HEK293 (cell line): ENCODE results near the gene MRPS18B.
A peak's percentile ranks its signal among the peaks of the same experiment; 100 is the strongest.

ENCODE experiments used
- CTCF ChIA-PET: fragments of 350-600 bp; formaldehyde crosslinking; extraction: SDS; loops from one replicate; lab custom pipeline; 2021; ENCODE audit warnings: antibody characterized with exemption; lab: Yijun Ruan, JAX
- POLR2A ChIA-PET: fragments of 300-600 bp; formaldehyde crosslinking; extraction: SDS; loops from one replicate; lab custom pipeline; 2020; ENCODE audit warnings: antibody characterized with exemption, inconsistent platforms; lab: Yijun Ruan, JAX
- H3K27ac ChIP-seq: fragments of 200-500 bp; sonication (Bioruptor generic); 2 replicates; pipeline ENCODE4 v1.5.1; 2014; ENCODE audit warnings: low read depth, low read length, control low read depth, inconsistent platforms; ENCODE audit errors: extremely low read depth
- H3K36me3 ChIP-seq, 2 experiments: fragments of 200-500 bp in 1 of 2; sonication (Bioruptor generic) in 1 of 2; 1 replicate in 1 of 2; 2 replicates in 1 of 2; pipeline ENCODE4 v1.5.1; 2014 to 2017; ENCODE audit warnings: inconsistent platforms in 2 of 2, low read length in 2 of 2; ENCODE audit not compliant: control insufficient read depth in 2 of 2, insufficient read depth in 1 of 2
- H3K4me1 ChIP-seq: fragments of 200-500 bp; sonication (Bioruptor generic); 2 replicates; pipeline ENCODE4 v1.5.1; 2014; ENCODE audit warnings: mild to moderate bottlenecking, low read length, inconsistent platforms; ENCODE audit not compliant: control insufficient read depth, insufficient read depth
- H3K4me3 ChIP-seq: 2 replicates; pipeline ENCODE4 v1.5.1; 2011; ENCODE audit warnings: low read depth, mild to moderate bottlenecking, control low read depth, low read length, moderate library complexity
- H3K9me3 ChIP-seq: fragments of 200-500 bp; sonication (Bioruptor generic); 2 replicates; pipeline ENCODE4 v1.5.1; 2014; ENCODE audit warnings: low read depth, low read length, inconsistent platforms; ENCODE audit not compliant: control insufficient read depth, insufficient read depth
- FEZF1 ChIP-seq: fragments of 450-650 bp; formaldehyde crosslinking; IDR thresholded peaks from 2 replicates; pipeline ENCODE4 v1.5.1; 2016; ENCODE audit warnings: missing biosample characterization, missing genetic modification characterization
- GLIS2 ChIP-seq: fragments of 450-650 bp; formaldehyde crosslinking; IDR thresholded peaks from 2 replicates; pipeline ENCODE4 v1.5.1; 2016; ENCODE audit warnings: missing biosample characterization, missing genetic modification characterization
- MYNN ChIP-seq: fragments of 450-650 bp; formaldehyde crosslinking; IDR thresholded peaks from 2 replicates; pipeline ENCODE4 v1.5.1; 2016; ENCODE audit warnings: missing biosample characterization, missing genetic modification characterization, borderline replicate concordance
- SCRT1 ChIP-seq: fragments of 450-650 bp; formaldehyde crosslinking; IDR thresholded peaks from 2 replicates; pipeline ENCODE4 v1.5.1; 2016; ENCODE audit warnings: missing biosample characterization, missing genetic modification characterization, borderline replicate concordance
- ZBTB48 ChIP-seq: fragments of 450-650 bp; formaldehyde crosslinking; IDR thresholded peaks from 2 replicates; pipeline ENCODE4 v1.5.1; 2016; ENCODE audit warnings: missing biosample characterization, missing genetic modification characterization
- ZFP3 ChIP-seq: fragments of 450-650 bp; formaldehyde crosslinking; IDR thresholded peaks from 2 replicates; pipeline ENCODE4 v1.5.1; 2016; ENCODE audit warnings: low read depth, missing biosample characterization, missing genetic modification characterization
- ZFP37 ChIP-seq: fragments of 450-650 bp; formaldehyde crosslinking; IDR thresholded peaks from 2 replicates; pipeline ENCODE4 v1.5.1; 2016; ENCODE audit warnings: missing biosample characterization, missing genetic modification characterization
- ZNF184 ChIP-seq: fragments of 450-650 bp; IDR thresholded peaks from 2 replicates; pipeline ENCODE4 v1.5.1; 2018; ENCODE audit warnings: missing biosample characterization, mild to moderate bottlenecking, missing genetic modification characterization
- ZNF202 ChIP-seq: fragments of 450-650 bp; formaldehyde crosslinking; IDR thresholded peaks from 2 replicates; pipeline ENCODE4 v1.5.1; 2016; ENCODE audit warnings: missing biosample characterization, missing genetic modification characterization, borderline replicate concordance
- ZNF341 ChIP-seq: fragments of 450-650 bp; formaldehyde crosslinking; IDR thresholded peaks from 2 replicates; pipeline ENCODE4; 2016; ENCODE audit warnings: low read depth, missing biosample characterization, missing genetic modification characterization
- ZNF544 ChIP-seq: fragments of 450-650 bp; formaldehyde crosslinking; IDR thresholded peaks from 2 replicates; pipeline ENCODE4 v1.5.0; 2017; ENCODE audit warnings: missing biosample characterization, missing genetic modification characterization
- ZNF600 ChIP-seq: fragments of 450-650 bp; formaldehyde crosslinking; IDR thresholded peaks from 2 replicates; pipeline ENCODE4 v1.5.1; 2016; ENCODE audit warnings: missing biosample characterization, missing genetic modification characterization
- ZNF701 ChIP-seq: fragments of 450-650 bp; formaldehyde crosslinking; IDR thresholded peaks from 2 replicates; pipeline ENCODE4 v1.5.1; 2016; ENCODE audit warnings: missing biosample characterization, missing genetic modification characterization
- TF ChIP-seq, protein P1 (sequence below): fragments of 450-650 bp; formaldehyde crosslinking; IDR thresholded peaks from 2 replicates; pipeline ENCODE4 v1.5.1; 2016; ENCODE audit warnings: missing biosample characterization, missing genetic modification characterization
- TF ChIP-seq, protein P2 (sequence below): fragments of 450-650 bp; formaldehyde crosslinking; conservative IDR thresholded peaks from 2 replicates; pipeline ENCODE4 v1.5.1; 2016; ENCODE audit warnings: low read depth, missing biosample characterization, missing genetic modification characterization

Gene MRPS18B

DNA sequence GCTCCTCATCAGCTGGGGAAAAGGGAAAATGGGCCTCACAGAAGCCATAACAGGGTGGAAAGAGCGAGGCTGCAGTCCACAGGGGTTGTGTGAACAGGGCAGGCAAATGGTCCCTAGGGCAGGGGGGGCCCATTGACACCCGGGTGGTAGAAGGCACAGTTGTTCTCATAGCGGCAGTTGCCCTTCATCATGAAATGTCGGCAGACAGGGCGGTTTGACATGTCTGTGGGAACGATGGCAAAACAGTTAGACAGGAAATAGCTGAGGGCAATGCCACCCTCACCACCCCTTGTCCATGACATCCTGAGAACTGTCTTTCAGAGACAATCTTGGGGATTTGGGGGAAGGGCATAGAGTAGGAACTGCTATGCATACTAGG, 16.2 kb upstream of the MRPS18B start:
- POLR2A ChIA-PET: interaction anchor here (0.7 to 14.9 kb wide), 4 partner anchors 9 to 129 kb away, joined by 3 to 197 read pairs (median 14); no protein-coding TSS in a partner anchor
- peaks cover 50 to 67% of the 10 kb centered on the region in 2 experiments for H3K36me3 ChIP-seq
- no peaks in the 10 kb centered on the region for H3K4me1 ChIP-seq
- H3K9me3 ChIP-seq: no peaks in the 10 kb centered on the region
- peak; percentile 67 for TF ChIP-seq ZNF600
- TF ChIP-seq ZNF202 (tag by site-specific recombination): no peak
- no peak for TF ChIP-seq SCRT1 (tag by site-specific recombination)
- 0 out of 2 replicates have a peak, but pooled peaks have one; percentile 14 for TF ChIP-seq ZFP37 (tag by site-specific recombination)
- TF ChIP-seq ZFP3 (tag by site-specific recombination): no peak
- TF ChIP-seq ZNF544 (tag by site-specific recombination): no peak
- TF ChIP-seq MYNN (tag by site-specific recombination): no peak
- TF ChIP-seq, protein P1, sequence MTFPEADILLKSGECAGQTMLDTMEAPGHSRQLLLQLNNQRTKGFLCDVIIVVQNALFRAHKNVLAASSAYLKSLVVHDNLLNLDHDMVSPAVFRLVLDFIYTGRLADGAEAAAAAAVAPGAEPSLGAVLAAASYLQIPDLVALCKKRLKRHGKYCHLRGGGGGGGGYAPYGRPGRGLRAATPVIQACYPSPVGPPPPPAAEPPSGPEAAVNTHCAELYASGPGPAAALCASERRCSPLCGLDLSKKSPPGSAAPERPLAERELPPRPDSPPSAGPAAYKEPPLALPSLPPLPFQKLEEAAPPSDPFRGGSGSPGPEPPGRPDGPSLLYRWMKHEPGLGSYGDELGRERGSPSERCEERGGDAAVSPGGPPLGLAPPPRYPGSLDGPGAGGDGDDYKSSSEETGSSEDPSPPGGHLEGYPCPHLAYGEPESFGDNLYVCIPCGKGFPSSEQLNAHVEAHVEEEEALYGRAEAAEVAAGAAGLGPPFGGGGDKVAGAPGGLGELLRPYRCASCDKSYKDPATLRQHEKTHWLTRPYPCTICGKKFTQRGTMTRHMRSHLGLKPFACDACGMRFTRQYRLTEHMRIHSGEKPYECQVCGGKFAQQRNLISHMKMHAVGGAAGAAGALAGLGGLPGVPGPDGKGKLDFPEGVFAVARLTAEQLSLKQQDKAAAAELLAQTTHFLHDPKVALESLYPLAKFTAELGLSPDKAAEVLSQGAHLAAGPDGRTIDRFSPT (tag by site-specific recombination): 0 out of 2 replicates have a peak, but pooled peaks have one; percentile 28
- no peak for TF ChIP-seq ZNF184 (tag by site-specific recombination)
- TF ChIP-seq ZNF701: no peak
- TF ChIP-seq, protein P2, sequence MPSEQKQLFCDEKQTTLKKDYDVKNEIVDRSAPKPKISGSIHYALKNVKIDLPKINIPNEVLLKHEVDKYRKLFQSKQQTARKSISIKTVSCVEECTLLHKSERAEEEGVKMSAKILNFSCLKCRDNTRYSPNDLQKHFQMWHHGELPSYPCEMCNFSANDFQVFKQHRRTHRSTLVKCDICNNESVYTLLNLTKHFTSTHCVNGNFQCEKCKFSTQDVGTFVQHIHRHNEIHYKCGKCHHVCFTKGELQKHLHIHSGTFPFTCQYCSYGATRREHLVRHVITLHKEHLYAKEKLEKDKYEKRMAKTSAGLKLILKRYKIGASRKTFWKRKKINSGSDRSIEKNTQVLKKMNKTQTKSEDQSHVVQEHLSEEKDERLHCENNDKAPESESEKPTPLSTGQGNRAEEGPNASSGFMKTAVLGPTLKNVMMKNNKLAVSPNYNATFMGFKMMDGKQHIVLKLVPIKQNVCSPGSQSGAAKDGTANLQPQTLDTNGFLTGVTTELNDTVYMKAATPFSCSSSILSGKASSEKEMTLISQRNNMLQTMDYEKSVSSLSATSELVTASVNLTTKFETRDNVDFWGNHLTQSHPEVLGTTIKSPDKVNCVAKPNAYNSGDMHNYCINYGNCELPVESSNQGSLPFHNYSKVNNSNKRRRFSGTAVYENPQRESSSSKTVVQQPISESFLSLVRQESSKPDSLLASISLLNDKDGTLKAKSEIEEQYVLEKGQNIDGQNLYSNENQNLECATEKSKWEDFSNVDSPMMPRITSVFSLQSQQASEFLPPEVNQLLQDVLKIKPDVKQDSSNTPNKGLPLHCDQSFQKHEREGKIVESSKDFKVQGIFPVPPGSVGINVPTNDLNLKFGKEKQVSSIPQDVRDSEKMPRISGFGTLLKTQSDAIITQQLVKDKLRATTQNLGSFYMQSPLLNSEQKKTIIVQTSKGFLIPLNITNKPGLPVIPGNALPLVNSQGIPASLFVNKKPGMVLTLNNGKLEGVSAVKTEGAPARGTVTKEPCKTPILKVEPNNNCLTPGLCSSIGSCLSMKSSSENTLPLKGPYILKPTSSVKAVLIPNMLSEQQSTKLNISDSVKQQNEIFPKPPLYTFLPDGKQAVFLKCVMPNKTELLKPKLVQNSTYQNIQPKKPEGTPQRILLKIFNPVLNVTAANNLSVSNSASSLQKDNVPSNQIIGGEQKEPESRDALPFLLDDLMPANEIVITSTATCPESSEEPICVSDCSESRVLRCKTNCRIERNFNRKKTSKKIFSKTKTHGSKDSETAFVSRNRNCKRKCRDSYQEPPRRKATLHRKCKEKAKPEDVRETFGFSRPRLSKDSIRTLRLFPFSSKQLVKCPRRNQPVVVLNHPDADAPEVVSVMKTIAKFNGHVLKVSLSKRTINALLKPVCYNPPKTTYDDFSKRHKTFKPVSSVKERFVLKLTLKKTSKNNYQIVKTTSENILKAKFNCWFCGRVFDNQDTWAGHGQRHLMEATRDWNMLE (tag by site-specific recombination): no peak
- TF ChIP-seq FEZF1 (tag by site-specific recombination): peak; percentile 25; the same call in 1 of the 2 replicates
- H3K27ac ChIP-seq: peak overlapping the region; percentile 40; the same call in 1 of the 2 replicates
- H3K4me3 ChIP-seq: no peak overlapping the region
- CTCF ChIA-PET: interaction anchor here (1.4 to 9.8 kb wide), 2 partner anchors 58 to 118 kb away, joined by 5 to 121 read pairs; no protein-coding TSS in a partner anchor

DNA sequence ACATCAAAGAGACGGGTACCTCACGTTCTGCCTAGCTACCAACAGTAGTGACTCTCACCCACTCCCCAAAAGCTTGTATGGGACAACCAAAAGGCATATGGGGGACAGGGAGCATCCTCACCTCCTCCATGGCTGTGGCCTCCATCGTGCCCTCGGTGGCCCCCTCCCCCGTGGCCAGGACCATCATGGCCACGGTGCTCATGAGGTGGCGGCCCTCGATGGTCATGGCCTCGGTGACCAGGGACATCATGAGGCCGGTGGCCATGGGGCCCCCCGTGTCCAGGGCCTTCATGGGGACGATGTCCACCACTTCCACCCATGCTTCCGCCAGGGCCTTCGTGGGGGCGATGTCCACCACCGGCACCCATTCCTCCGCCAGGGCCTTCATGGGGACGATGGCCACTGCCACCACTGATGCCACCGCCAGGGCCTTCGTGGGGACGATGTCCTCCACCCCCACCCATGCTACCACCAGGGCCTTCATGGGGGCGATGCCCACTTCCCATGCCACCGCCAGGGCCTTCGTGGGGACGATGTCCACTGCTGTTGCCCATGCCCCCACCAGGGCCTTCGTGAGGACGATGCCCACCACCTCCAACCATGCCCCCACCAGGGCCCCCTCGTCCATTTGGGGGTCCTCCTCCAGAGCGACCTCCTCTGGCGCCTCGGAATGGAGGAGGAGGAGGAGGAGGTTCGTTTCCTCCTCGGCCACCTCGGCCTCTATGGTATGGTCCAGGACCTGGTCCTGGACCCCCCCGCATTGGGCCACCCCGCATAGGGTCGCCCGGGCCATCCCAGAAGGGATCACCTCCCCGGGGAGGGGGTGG, 15.6 kb upstream of the MRPS18B start:
- Histone ChIP-seq H3K36me3 (peaks cover 56 to 73% of the 10 kb centered on the region in 2 experiments), H3K4me3 (no peak overlapping the region), H3K9me3 (no peaks in the 10 kb centered on the region), H3K27ac (no peak overlapping the region; the same call in 1 of the 2 replicates), H3K4me1 (no peaks in the 10 kb centered on the region)
- ChIA-PET POLR2A (interaction anchor here (0.7 to 14.9 kb wide), 3 partner anchors 9 to 50 kb away, joined by 3 to 197 read pairs (median 25); no protein-coding TSS in a partner anchor), CTCF (interaction anchor here (1.4 kb wide), 1 partner anchor 119 kb away, joined by 5 read pairs; no protein-coding TSS in a partner anchor)
- TF ChIP-seq ZFP37 (tag by site-specific recombination) (0 out of 2 replicates have a peak, but pooled peaks have one; percentile 2), ZNF341 (tag by site-specific recombination) (no peak), ZBTB48 (tag by site-specific recombination) (no peak), GLIS2 (tag by site-specific recombination) (peak; percentile 77)
- TF ChIP-seq, protein P1 (tag by site-specific recombination): peak; percentile 62
